GM18502 (cell line): ENCODE results near the gene VPS26B.
"Not testable (repeated sequence)": the region's sequence is repeated elsewhere in the genome, so short reads cannot be mapped to it uniquely, and the experiment has no call there.

Experiments
- ATAC-seq: cut with Tn5 transposase; IDR thresholded peaks from one replicate; pipeline ENCODE4 v1.9.1; 2021; ENCODE audit warnings: mild to moderate bottlenecking; ENCODE audit not compliant: unreplicated experiment, poor library complexity

VPS26B gene

GRCh38 chr11:134276396-134277182, 52.1 kb downstream of the VPS26B start:
- ATAC-seq = peak; percentile 33

GRCh38 chr11:134277183-134278001, 52.9 kb downstream of the VPS26B start:
- no peak for ATAC-seq

GRCh38 chr11:134278356-134278755, 53.9 kb downstream of the VPS26B start:
- no peak for ATAC-seq

GRCh38 chr11:134281635-134282034, 57.2 kb downstream of the VPS26B start:
- not testable (repeated sequence) for ATAC-seq

- ATAC-seq = no peak
These were observed 57.9 kb downstream of the VPS26B start for GRCh38 chr11:134282121-134283045.

GRCh38 chr11:134283461-134284230, 59.2 kb downstream of the VPS26B start:
- ATAC-seq = no peak

- ATAC-seq = not testable (repeated sequence)
These were observed 59.9 kb downstream of the VPS26B start for GRCh38 chr11:134284349-134284748.

- ATAC-seq = no peak
These were observed 63.1 kb downstream of the VPS26B start for GRCh38 chr11:134287561-134287960.

- no peak for ATAC-seq
These were observed 64.0 kb downstream of the VPS26B start for GRCh38 chr11:134288486-134288885.

- ATAC-seq = no peak
These were observed 64.7 kb downstream of the VPS26B start for GRCh38 chr11:134289167-134289566.

GRCh38 chr11:134289789-134290188, 65.3 kb downstream of the VPS26B start:
- no peak for ATAC-seq

GRCh38 chr11:134290646-134291045, 66.2 kb downstream of the VPS26B start:
- no peak for ATAC-seq

GRCh38 chr11:134291196-134291595, 66.7 kb downstream of the VPS26B start:
- no peak for ATAC-seq

- no peak for ATAC-seq
These were observed 68.2 kb downstream of the VPS26B start for GRCh38 chr11:134292661-134293060.

- ATAC-seq = no peak
These were observed 68.9 kb downstream of the VPS26B start for GRCh38 chr11:134293119-134294113.

- ATAC-seq = no peak
These were observed 70.2 kb downstream of the VPS26B start for GRCh38 chr11:134294664-134295063.
